ENCODE measurements around the gene HLTF. TPM values are rescaled to one million over a fixed set of nuclear protein-coding genes. Genes with fewer than 3 reads are reported as not detected.

Gene HLTF
- total and polyA plus RNA-seq, 2 of the 4 experiments (the other 2 are of a cell fraction) = 12.6 to 39.1 TPM

- intact Hi-C loops (cut with micrococcal nuclease) (no loop called here), in situ Hi-C loops (cut with MboI; ENCODE audit: low sequenced_read_pairs) (no loop called here), dilution Hi-C loops (cut with HindIII; ENCODE audit: low sequenced_read_pairs, unreplicated experiment) (no loop called here)
- Histone ChIP-seq H3K36me3 (ENCODE audit: control insufficient read depth, insufficient read depth, low read length) (peaks cover 15% of the 10 kb centered on the region), H3K4me1 (ENCODE audit: control insufficient read depth, insufficient read depth, low read length) (peaks cover 15% of the 10 kb centered on the region), H3K27me3 (ENCODE audit: control insufficient read depth, insufficient read depth, low read length) (no peaks in the 10 kb centered on the region), H3K4me2 (ENCODE audit: low read depth, low read length) (peak overlapping the region; percentile 2; the same call in 1 of the 2 replicates), H4K5ac (ENCODE audit: low read depth, low read length) (no peak overlapping the region), H3K18ac (ENCODE audit: low read depth, low read length) (no peak overlapping the region), H3K56ac (ENCODE audit: extremely low read depth, insufficient read depth, low read length) (no peak overlapping the region), H3K4me3 (ENCODE audit: insufficient read depth, low read depth, low read length) (no peak overlapping the region), H3K9ac (ENCODE audit: low read depth, low read length) (no peak overlapping the region), H4K20me1 (ENCODE audit: insufficient read depth, low read length) (no peaks in the 10 kb centered on the region), H3K4ac (ENCODE audit: low read depth, low read length) (peak overlapping the region; percentile 51), H2AFZ (replicated peaks; ENCODE audit: low read length, poor library complexity) (no peak overlapping the region), H2AK5ac (ENCODE audit: low read depth, low read length) (no peak overlapping the region), H2BK120ac (ENCODE audit: low read depth, low read length) (peak overlapping the region; percentile 45), H3K9me3 (ENCODE audit: control insufficient read depth, insufficient read depth, low read length) (no peaks in the 10 kb centered on the region), H2BK15ac (ENCODE audit: low read depth, low read length) (no peak overlapping the region; the same call in 2 of the 3 replicates), H2AK9ac (replicated peaks; ENCODE audit: low read depth, low read length, poor library complexity) (no peak overlapping the region), H2BK20ac (ENCODE audit: low read depth, low read length) (no peak overlapping the region), H4K8ac (ENCODE audit: low read depth in 2 of 2, low read length in 2 of 2) (no peak overlapping the region; a peak in 1 of 4 replicates), H3K79me1 (ENCODE audit: low read depth in 1 of 2, low read length in 2 of 2) (peaks cover 14 to 51% of the 10 kb centered on the region in 2 experiments), H4K91ac (ENCODE audit: insufficient read depth, low read depth, low read length) (no peak overlapping the region; the same call in 1 of the 2 replicates), H3K27ac (ENCODE audit: insufficient read depth, low read length) (peak overlapping the region; percentile 2; the same call in 1 of the 2 replicates), H3K14ac (replicated peaks; ENCODE audit: low read depth, low read length) (no peak overlapping the region), H3K23ac (ENCODE audit: low read depth, low read length) (0 out of 2 replicates have a peak overlapping the region, but pooled peaks have one; percentile 74), H3K9me1 (ENCODE audit: insufficient read depth, low read length) (peaks cover 16% of the 10 kb centered on the region), H2BK5ac (ENCODE audit: low read depth, low read length, poor library complexity, severe bottlenecking) (peak overlapping the region; percentile 96)
- peak; percentile 52 for ATAC-seq (ENCODE audit: low read depth)
- BruUV-seq (replicated peaks) = no TSS peak
- POLR2A ChIA-PET (ENCODE audit: unreplicated experiment) = no interaction called here
- CTCF ChIA-PET = no interaction called here
- 8% methylated on average over 2 of the region's 3 CpGs; no CpG with 5 or more reads in 1 of the 2 experiments for WGBS, 2 experiments (ENCODE audit: extremely low coverage in 2 of 2, insufficient read length in 1 of 2)
- TF ChIP-seq FOS (IDR thresholded peaks at IDR 0.05; ENCODE audit: low read depth, low read length) = no peak
- TF ChIP-seq MAFK (IDR thresholded peaks at IDR 0.05; ENCODE audit: low read depth, low read length) = no peak
- no peak for TF ChIP-seq SMC3 (IDR thresholded peaks at IDR 0.05; ENCODE audit: low read depth, low read length)
- no peak for TF ChIP-seq MAZ (IDR thresholded peaks at IDR 0.05; ENCODE audit: borderline replicate concordance, low read depth, low read length)
- no peak for TF ChIP-seq NFE2L2 (IDR thresholded peaks at IDR 0.05; ENCODE audit: low read depth, low read length)
- TF ChIP-seq MXI1 (IDR thresholded peaks at IDR 0.05; ENCODE audit: borderline replicate concordance, low read depth, low read length) = no peak
- no peak for TF ChIP-seq CEBPB (IDR thresholded peaks at IDR 0.05; ENCODE audit: low read depth, low read length)
- no peak for TF ChIP-seq USF2 (IDR thresholded peaks at IDR 0.05; ENCODE audit: low read depth, low read length)
- no peak for TF ChIP-seq RCOR1 (IDR thresholded peaks at IDR 0.05; ENCODE audit: insufficient replicate concordance, low read length)
- TF ChIP-seq CHD1 (IDR thresholded peaks at IDR 0.05; ENCODE audit: low read depth, low read length) = no peak
- TF ChIP-seq CTCF (conservative IDR thresholded peaks at IDR 0.05; ENCODE audit: low read depth, low read length) = no peak
- TF ChIP-seq BHLHE40 (IDR thresholded peaks at IDR 0.05; ENCODE audit: low read depth, low read length) = no peak
- TF ChIP-seq ELK1 (IDR thresholded peaks at IDR 0.05; ENCODE audit: borderline replicate concordance, low read depth, low read length) = no peak
- no peak for TF ChIP-seq RAD21 (IDR thresholded peaks at IDR 0.05; ENCODE audit: low read length)
- no peak for TF ChIP-seq POLR2A (IDR thresholded peaks at IDR 0.05; ENCODE audit: low read depth, low read length)
- no peak for TF ChIP-seq RFX5 (IDR thresholded peaks at IDR 0.05; ENCODE audit: low read depth, low read length)
- DNase-seq = peak; percentile 68
Measured at GRCh38 chr3:148999806-149000205, 86.5 kb downstream of the HLTF start.

Measured in IMR-90 (cell line).